ENCODE data around the gene CABLES2. TPM values are rescaled to one million over a fixed set of nuclear protein-coding genes. Genes with fewer than 3 reads are reported as not detected.

Gene CABLES2
- total RNA-seq, 1 donor from 2014 or later = 0.43 TPM

- no peak overlapping the region for H3K27ac ChIP-seq
- no peaks in the 10 kb centered on the region for H3K27me3 ChIP-seq
- H3K4me3 ChIP-seq = no peak overlapping the region
- intact Hi-C loops (cut with DNase I) = no loop called here
- H3K4me1 ChIP-seq = peaks cover 0 to 5% of the 10 kb centered on the region in 2 donors
- DNase-seq (ENCODE audit: low spot score in 2 of 2) = no peak
- no peaks in the 10 kb centered on the region for H3K36me3 ChIP-seq
- TF ChIP-seq, protein P1, sequence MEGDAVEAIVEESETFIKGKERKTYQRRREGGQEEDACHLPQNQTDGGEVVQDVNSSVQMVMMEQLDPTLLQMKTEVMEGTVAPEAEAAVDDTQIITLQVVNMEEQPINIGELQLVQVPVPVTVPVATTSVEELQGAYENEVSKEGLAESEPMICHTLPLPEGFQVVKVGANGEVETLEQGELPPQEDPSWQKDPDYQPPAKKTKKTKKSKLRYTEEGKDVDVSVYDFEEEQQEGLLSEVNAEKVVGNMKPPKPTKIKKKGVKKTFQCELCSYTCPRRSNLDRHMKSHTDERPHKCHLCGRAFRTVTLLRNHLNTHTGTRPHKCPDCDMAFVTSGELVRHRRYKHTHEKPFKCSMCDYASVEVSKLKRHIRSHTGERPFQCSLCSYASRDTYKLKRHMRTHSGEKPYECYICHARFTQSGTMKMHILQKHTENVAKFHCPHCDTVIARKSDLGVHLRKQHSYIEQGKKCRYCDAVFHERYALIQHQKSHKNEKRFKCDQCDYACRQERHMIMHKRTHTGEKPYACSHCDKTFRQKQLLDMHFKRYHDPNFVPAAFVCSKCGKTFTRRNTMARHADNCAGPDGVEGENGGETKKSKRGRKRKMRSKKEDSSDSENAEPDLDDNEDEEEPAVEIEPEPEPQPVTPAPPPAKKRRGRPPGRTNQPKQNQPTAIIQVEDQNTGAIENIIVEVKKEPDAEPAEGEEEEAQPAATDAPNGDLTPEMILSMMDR (IDR thresholded peaks at IDR 0.05) = no peak
- no peaks in the 10 kb centered on the region for H3K9me3 ChIP-seq
Observed at GRCh38 chr20:62439218-62439617, 32.1 kb upstream of the CABLES2 start.

DNA sequence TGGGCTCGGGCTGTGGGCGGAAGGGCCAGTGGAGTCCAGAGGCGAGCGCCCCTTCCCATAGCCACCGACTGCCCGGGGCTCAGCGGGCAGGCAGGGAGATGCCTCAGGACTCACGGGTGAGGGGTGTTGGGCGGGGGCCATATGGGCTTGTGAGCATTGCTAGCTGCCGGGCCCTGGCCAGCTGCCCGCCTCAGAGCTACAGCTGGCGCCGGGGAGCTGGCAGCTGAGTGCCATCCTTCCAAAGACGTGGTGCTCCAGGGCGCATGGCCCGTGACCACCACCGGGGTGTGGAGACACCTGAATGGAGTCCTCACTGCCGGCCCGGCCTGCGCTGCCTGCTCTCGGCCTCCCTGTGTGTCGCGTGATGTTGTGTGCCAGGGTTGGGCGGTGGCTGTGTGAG lies 30.8 kb upstream of the CABLES2 start:
- peaks cover 0 to 11% of the 10 kb centered on the region in 2 donors for H3K4me1 ChIP-seq
- no peaks in the 10 kb centered on the region for H3K27me3 ChIP-seq
- no peak for DNase-seq (ENCODE audit: low spot score in 2 of 2)
- H3K4me3 ChIP-seq = no peak overlapping the region
- intact Hi-C loops (cut with DNase I) = no loop called here
- TF ChIP-seq, protein P1 (IDR thresholded peaks at IDR 0.05) = no peak
- no peaks in the 10 kb centered on the region for H3K9me3 ChIP-seq
- no peaks in the 10 kb centered on the region for H3K36me3 ChIP-seq
- H3K27ac ChIP-seq = no peak overlapping the region

- Histone ChIP-seq H3K27me3 (no peaks in the 10 kb centered on the region), H3K27ac (no peak overlapping the region), H3K4me1 (peaks cover 0 to 11% of the 10 kb centered on the region in 2 donors), H3K4me3 (no peak overlapping the region), H3K9me3 (no peaks in the 10 kb centered on the region), H3K36me3 (no peaks in the 10 kb centered on the region)
- TF ChIP-seq, protein P1 (IDR thresholded peaks at IDR 0.05) = no peak
- intact Hi-C loops (cut with DNase I) = no loop called here
- no peak for DNase-seq (ENCODE audit: low spot score in 2 of 2)
Observed at GRCh38 chr20:62437496-62437895, 30.4 kb upstream of the CABLES2 start.

DNA sequence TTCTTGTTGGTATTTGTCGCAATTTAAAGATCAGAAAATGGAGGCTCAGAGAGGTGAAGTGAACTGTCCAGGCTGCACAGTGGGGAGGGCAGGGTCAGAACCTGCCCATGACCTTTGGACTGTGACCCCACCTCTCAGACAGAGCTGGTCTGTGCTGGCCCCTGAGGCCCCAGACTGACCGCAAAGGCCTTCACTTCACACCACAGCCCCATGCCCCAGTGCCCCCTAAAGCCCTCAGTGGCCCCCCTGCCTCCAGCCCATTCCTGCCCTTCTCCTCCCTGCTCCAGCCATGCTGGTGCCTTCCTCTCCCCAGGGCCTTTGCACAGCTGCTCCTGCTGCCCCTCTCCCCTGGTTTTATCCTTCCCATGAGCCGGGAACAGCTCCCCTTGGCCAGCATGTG lies 29.6 kb upstream of the CABLES2 start:
- no peaks in the 10 kb centered on the region for H3K36me3 ChIP-seq
- H3K27me3 ChIP-seq = no peaks in the 10 kb centered on the region
- no peak for DNase-seq (ENCODE audit: low spot score in 2 of 2)
- intact Hi-C loops (cut with DNase I) = no loop called here
- H3K4me1 ChIP-seq = peaks cover 0 to 11% of the 10 kb centered on the region in 2 donors
- no peak overlapping the region for H3K4me3 ChIP-seq
- TF ChIP-seq, protein P1 (IDR thresholded peaks at IDR 0.05) = no peak
- no peaks in the 10 kb centered on the region for H3K9me3 ChIP-seq
- no peak overlapping the region for H3K27ac ChIP-seq

- H3K4me1 ChIP-seq = peaks cover 0 to 11% of the 10 kb centered on the region in 2 donors
- peak in 1 of 2 donors; percentile 68 for DNase-seq (ENCODE audit: low spot score in 2 of 2)
- no peaks in the 10 kb centered on the region for H3K36me3 ChIP-seq
- TF ChIP-seq, protein P1 (IDR thresholded peaks at IDR 0.05) = no peak
- no peaks in the 10 kb centered on the region for H3K9me3 ChIP-seq
- no peaks in the 10 kb centered on the region for H3K27me3 ChIP-seq
- intact Hi-C loops (cut with DNase I) = no loop called here
- H3K27ac ChIP-seq = peak overlapping the region; percentile 26 to 45
- peak overlapping the region; percentile 10 to 45 for H3K4me3 ChIP-seq
Observed at GRCh38 chr20:62433658-62434497, 26.8 kb upstream of the CABLES2 start.

Data from ascending aorta (tissue), 2 donors.